Measurements from ENCODE around the gene CERCAM.

GRCh38 chr9:128375865-128376264 is 44.8 kb upstream of the CERCAM start:
- no peak for TF ChIP-seq ARNTL (CRISPR knock-in tag; IDR thresholded peaks at IDR 0.05; ENCODE audit: borderline replicate concordance, low read depth)
- no peak for TF ChIP-seq PATZ1 (CRISPR knock-in tag; IDR thresholded peaks at IDR 0.05; ENCODE audit: borderline replicate concordance)
- TF ChIP-seq ZNF565 (CRISPR knock-in tag; conservative IDR thresholded peaks at IDR 0.05; ENCODE audit: low read depth) = no peak
- TF ChIP-seq CREB5 (CRISPR knock-in tag; IDR thresholded peaks at IDR 0.05; ENCODE audit: low read depth) = no peak
- TF ChIP-seq ISL1 (CRISPR knock-in tag; IDR thresholded peaks at IDR 0.05) = no peak
